HEK293T (cell line): Measurements from ENCODE around the gene BCL10.

ENCODE experiments used
- CTCF ChIA-PET: fragments of 350-600 bp; formaldehyde crosslinking; extraction: SDS; loops from one replicate; lab custom pipeline; 2021; ENCODE audit warnings: antibody characterized with exemption, inconsistent platforms; lab: Yijun Ruan, JAX
- POLR2A ChIA-PET: fragments of 350-600 bp; formaldehyde crosslinking; extraction: SDS; loops from one replicate; lab custom pipeline; 2020; ENCODE audit warnings: antibody characterized with exemption, inconsistent platforms; lab: Yijun Ruan, JAX
- DNase-seq: peaks from one replicate; pipeline ENCODE4 v3.0.0; 2012; ENCODE audit warnings: mixed read lengths; ENCODE audit errors: extremely low spot score
- ARNT ChIP-seq: fragments of 450-650 bp; IDR thresholded peaks from 2 replicates; pipeline ENCODE4 v1.6.1; 2017; ENCODE audit warnings: mild to moderate bottlenecking
- BHLHE40 ChIP-seq: fragments of 450-650 bp; IDR thresholded peaks from 2 replicates; pipeline ENCODE4 v1.6.1; 2016; ENCODE audit warnings: mild to moderate bottlenecking, moderate library complexity, borderline replicate concordance
- CTBP1 ChIP-seq: fragments of 450-650 bp; IDR thresholded peaks from 2 replicates; pipeline ENCODE4 v1.6.1; 2016; ENCODE audit warnings: borderline replicate concordance
- ELF4 ChIP-seq: fragments of 450-650 bp; IDR thresholded peaks from 2 replicates; pipeline ENCODE4 v1.6.1; 2017; ENCODE audit warnings: antibody characterized with exemption
- FOXA1 ChIP-seq: fragments of 450-650 bp; IDR thresholded peaks from 2 replicates; pipeline ENCODE4 v1.6.1; 2016; ENCODE audit warnings: mild to moderate bottlenecking
- FOXK2 ChIP-seq: fragments of 450-650 bp; IDR thresholded peaks from 2 replicates; pipeline ENCODE4 v1.6.1; 2016; ENCODE audit warnings: mild to moderate bottlenecking
- FOXM1 ChIP-seq: fragments of 450-650 bp; IDR thresholded peaks from 2 replicates; pipeline ENCODE4 v1.6.1; 2017; ENCODE audit warnings: mild to moderate bottlenecking, borderline replicate concordance
- HDGF ChIP-seq: fragments of 450-650 bp; IDR thresholded peaks from 2 replicates; pipeline ENCODE4 v1.6.1; 2017; ENCODE audit warnings: antibody characterized with exemption, borderline replicate concordance
- L3MBTL2 ChIP-seq: fragments of 450-650 bp; conservative IDR thresholded peaks from 2 replicates; pipeline ENCODE4 v1.6.1; 2016; ENCODE audit warnings: mild to moderate bottlenecking
- LEF1 ChIP-seq: fragments of 450-650 bp; IDR thresholded peaks from 2 replicates; pipeline ENCODE4 v1.6.1; 2017; ENCODE audit warnings: mild to moderate bottlenecking, borderline replicate concordance
- NFRKB ChIP-seq: fragments of 450-650 bp; IDR thresholded peaks from 2 replicates; pipeline ENCODE4 v1.6.1; 2016; ENCODE audit warnings: mild to moderate bottlenecking, moderate library complexity
- PKNOX1 ChIP-seq: fragments of 450-650 bp; IDR thresholded peaks from 2 replicates; pipeline ENCODE4 v1.6.1; 2016
- SP1 ChIP-seq: fragments of 450-650 bp; IDR thresholded peaks from 2 replicates; pipeline ENCODE4 v1.6.1; 2017
- SUZ12 ChIP-seq: fragments of 450-650 bp; IDR thresholded peaks from 2 replicates; pipeline ENCODE4 v1.6.1; 2016; ENCODE audit warnings: mild to moderate bottlenecking
- TARDBP ChIP-seq: fragments of 450-650 bp; IDR thresholded peaks from 2 replicates; pipeline ENCODE4 v1.6.1; 2016
- ZNF384 ChIP-seq: fragments of 450-650 bp; IDR thresholded peaks from 2 replicates; pipeline ENCODE4 v1.6.1; 2016

The BCL10 gene

GRCh38 chr1:85289207-85289847 is 12.9 kb upstream of the BCL10 start:
- TF ChIP-seq NFRKB (no peak), FOXM1 (no peak), L3MBTL2 (no peak), FOXA1 (no peak), FOXK2 (no peak), ARNT (no peak), SUZ12 (no peak), CTBP1 (no peak), SP1 (no peak), ELF4 (no peak), ZNF384 (no peak), LEF1 (no peak), TARDBP (no peak), PKNOX1 (no peak)
- DNase-seq = no peak

DNA sequence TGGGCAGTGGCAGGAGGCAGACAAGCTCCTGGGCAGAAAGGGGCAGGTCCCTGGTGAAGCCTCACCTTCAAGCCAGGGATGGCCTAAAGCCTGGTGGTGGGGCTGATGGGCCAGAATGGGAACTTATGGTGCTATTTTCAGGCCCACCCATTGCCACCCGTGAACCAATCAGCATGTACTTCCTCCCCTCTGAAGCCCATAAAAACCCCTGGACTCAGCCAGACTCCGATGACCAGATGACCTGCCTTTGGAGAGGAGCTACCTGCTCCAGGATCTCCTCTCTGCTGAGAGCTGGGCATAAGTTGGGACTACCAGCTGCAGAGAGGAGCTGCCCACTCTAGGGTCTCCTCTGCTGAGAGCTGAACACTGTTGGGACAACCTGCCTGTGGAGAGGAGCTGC is 7.8 kb upstream of the BCL10 start:
- no peak for TF ChIP-seq TARDBP
- no peak for TF ChIP-seq L3MBTL2
- no peak for TF ChIP-seq LEF1
- no peak for TF ChIP-seq FOXA1
- no peak for TF ChIP-seq SUZ12
- TF ChIP-seq CTBP1 = no peak
- no peak for TF ChIP-seq BHLHE40
- TF ChIP-seq FOXM1 = no peak
- no peak for TF ChIP-seq HDGF
- TF ChIP-seq ELF4 = no peak
- TF ChIP-seq FOXK2 = no peak
- no peak for TF ChIP-seq SP1
- no peak for TF ChIP-seq ZNF384
- no peak for TF ChIP-seq ARNT
- no peak for TF ChIP-seq PKNOX1
- TF ChIP-seq NFRKB = no peak
- POLR2A ChIA-PET = interaction anchor here (0.9 to 1.8 kb wide), 2 partner anchors 8 to 234 kb away, joined by 4 to 9 read pairs; partner anchors contain the start of gene BCL10
- no peak for DNase-seq
- CTCF ChIA-PET = interaction anchor here (0.7 kb wide), 1 partner anchor 25 kb away, joined by 4 read pairs; the partner anchor contains the start of gene C1orf52

More at GRCh38 chr1:85289207-85289847, 12.9 kb upstream of the BCL10 start:
- CTCF ChIA-PET = no interaction called here
- POLR2A ChIA-PET = no interaction called here

- no peak for DNase-seq
These were observed 7.2 kb upstream of the BCL10 start for GRCh38 chr1:85283475-85284199.

GRCh38 chr1:85282424-85282823 is 6.0 kb upstream of the BCL10 start:
- no peak for TF ChIP-seq TARDBP
- no peak for TF ChIP-seq PKNOX1
- TF ChIP-seq ELF4 = no peak
- no peak for TF ChIP-seq CTBP1
- TF ChIP-seq SP1 = no peak
- no peak for TF ChIP-seq SUZ12
- TF ChIP-seq FOXM1 = no peak
- TF ChIP-seq ARNT = no peak
- no peak for TF ChIP-seq FOXK2
- no peak for TF ChIP-seq LEF1
- no peak for TF ChIP-seq FOXA1
- no peak for TF ChIP-seq BHLHE40
- TF ChIP-seq NFRKB = no peak
- DNase-seq = peak; percentile 43
- ChIA-PET POLR2A (no interaction called here), CTCF (no interaction called here)

More at GRCh38 chr1:85283475-85284199, 7.2 kb upstream of the BCL10 start:
- POLR2A ChIA-PET = interaction anchor here (0.7 to 1.8 kb wide), 3 partner anchors 7 to 602 kb away, joined by 4 to 9 read pairs (median 6); partner anchors contain the start of gene BCL10
- no peak for TF ChIP-seq CTBP1
- TF ChIP-seq PKNOX1 = no peak
- no peak for TF ChIP-seq SUZ12
- no peak for TF ChIP-seq L3MBTL2
- no peak for TF ChIP-seq ARNT
- no peak for TF ChIP-seq SP1
- no peak for TF ChIP-seq ZNF384
- TF ChIP-seq NFRKB = no peak
- no peak for TF ChIP-seq TARDBP
- TF ChIP-seq BHLHE40 = no peak
- TF ChIP-seq LEF1 = no peak
- no peak for TF ChIP-seq FOXK2
- TF ChIP-seq ELF4 = no peak
- no peak for TF ChIP-seq FOXM1
- TF ChIP-seq FOXA1 = no peak
- no peak for TF ChIP-seq HDGF
- CTCF ChIA-PET = interaction anchor here (0.7 to 1.1 kb wide), 2 partner anchors 14 to 53 kb away, joined by 3 to 7 read pairs; no protein-coding TSS in a partner anchor

DNA sequence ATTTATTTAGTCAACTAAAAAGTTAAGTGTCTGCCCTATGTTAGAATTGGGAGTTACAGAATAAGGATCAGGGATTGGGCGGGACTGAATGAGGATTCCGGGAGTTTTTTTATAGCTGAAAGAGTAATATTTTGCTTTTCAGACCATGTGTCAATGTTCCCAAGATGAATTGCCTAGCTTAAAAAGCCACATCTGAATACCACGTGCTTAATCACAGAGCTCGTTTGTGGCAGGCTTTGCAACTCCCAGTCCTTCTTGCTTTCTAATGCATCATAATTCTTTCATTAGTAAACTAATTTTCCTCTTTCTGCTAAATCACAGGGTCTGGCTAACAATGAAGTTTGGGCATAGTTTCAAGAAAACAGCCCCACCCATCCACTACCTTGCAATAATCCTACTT is 4.2 kb upstream of the BCL10 start:
- ChIA-PET CTCF (interaction anchor here (1.1 kb wide), 1 partner anchor 237 kb away, joined by 3 read pairs; no protein-coding TSS in a partner anchor), POLR2A (no interaction called here)
- no peak for DNase-seq
- no peak for TF ChIP-seq PKNOX1
- no peak for TF ChIP-seq LEF1
- no peak for TF ChIP-seq L3MBTL2
- TF ChIP-seq SP1 = no peak
- no peak for TF ChIP-seq ARNT
- no peak for TF ChIP-seq TARDBP
- TF ChIP-seq ZNF384 = no peak
- TF ChIP-seq ELF4 = no peak
- no peak for TF ChIP-seq FOXK2
- TF ChIP-seq FOXA1 = no peak
- no peak for TF ChIP-seq HDGF
- no peak for TF ChIP-seq NFRKB
- no peak for TF ChIP-seq FOXM1
- TF ChIP-seq BHLHE40 = no peak
- TF ChIP-seq CTBP1 = no peak
- TF ChIP-seq SUZ12 = no peak
